Kidney epithelial cell (primary cell): ENCODE data around the gene PRR15. TPM values are rescaled to one million over a fixed set of nuclear protein-coding genes. Genes with fewer than 3 reads are reported as not detected.

Source experiments
- DNase-seq: peaks from one replicate; pipeline ENCODE4 v3.0.0-alpha.2; 2010; ENCODE audit warnings: low read depth
- H3K27me3 ChIP-seq: 2 replicates; pipeline ENCODE4 v1.6.0; 2011; ENCODE audit warnings: low read length; ENCODE audit not compliant: control insufficient read depth, insufficient read depth
- H3K36me3 ChIP-seq: 2 replicates; pipeline ENCODE4 v1.5.1; 2011; ENCODE audit warnings: low read length; ENCODE audit not compliant: control insufficient read depth, insufficient read depth
- H3K4me3 ChIP-seq: 2 replicates; pipeline ENCODE4 v1.5.1; 2011; ENCODE audit warnings: low read depth, mild to moderate bottlenecking, control low read depth, low read length
- total RNA-seq: library from RNA; depleted of rRNA; stranded (reverse); fragments of >200 nt; gene quantifications from 2 replicates; pipeline ENCODE4 v1.2.3, GENCODE V29; 2015
- TF ChIP-seq, protein P1 (sequence below): IDR thresholded peaks from 2 replicates; pipeline ENCODE4 v1.5.1; 2011; ENCODE audit warnings: mild to moderate bottlenecking, moderate library complexity, low read length, control low read depth, inconsistent platforms; ENCODE audit not compliant: insufficient read depth, poor library complexity, severe bottlenecking

The PRR15 gene
- total RNA-seq, 1 donor from 2014 or later = 21.4 TPM

DNA sequence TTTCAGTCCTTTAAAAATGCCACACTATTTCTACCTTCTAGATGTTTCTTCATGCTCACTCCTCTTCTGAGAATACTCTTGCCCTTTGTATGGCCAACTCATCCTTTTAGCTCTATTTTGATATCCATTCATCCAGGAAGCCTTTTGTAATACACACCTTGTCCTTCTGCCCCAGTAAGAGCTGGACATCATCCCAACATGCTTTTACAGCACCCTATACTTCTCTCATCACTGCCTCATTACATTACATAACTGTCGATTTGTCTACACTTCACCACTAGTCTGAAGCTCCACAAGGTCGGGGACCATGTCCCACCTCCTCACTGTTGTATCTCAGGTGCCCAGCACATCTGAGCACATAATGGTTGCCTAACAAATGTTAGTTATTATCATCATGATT is 29.2 kb downstream of the PRR15 start:
- DNase-seq = no peak
- TF ChIP-seq, protein P1, sequence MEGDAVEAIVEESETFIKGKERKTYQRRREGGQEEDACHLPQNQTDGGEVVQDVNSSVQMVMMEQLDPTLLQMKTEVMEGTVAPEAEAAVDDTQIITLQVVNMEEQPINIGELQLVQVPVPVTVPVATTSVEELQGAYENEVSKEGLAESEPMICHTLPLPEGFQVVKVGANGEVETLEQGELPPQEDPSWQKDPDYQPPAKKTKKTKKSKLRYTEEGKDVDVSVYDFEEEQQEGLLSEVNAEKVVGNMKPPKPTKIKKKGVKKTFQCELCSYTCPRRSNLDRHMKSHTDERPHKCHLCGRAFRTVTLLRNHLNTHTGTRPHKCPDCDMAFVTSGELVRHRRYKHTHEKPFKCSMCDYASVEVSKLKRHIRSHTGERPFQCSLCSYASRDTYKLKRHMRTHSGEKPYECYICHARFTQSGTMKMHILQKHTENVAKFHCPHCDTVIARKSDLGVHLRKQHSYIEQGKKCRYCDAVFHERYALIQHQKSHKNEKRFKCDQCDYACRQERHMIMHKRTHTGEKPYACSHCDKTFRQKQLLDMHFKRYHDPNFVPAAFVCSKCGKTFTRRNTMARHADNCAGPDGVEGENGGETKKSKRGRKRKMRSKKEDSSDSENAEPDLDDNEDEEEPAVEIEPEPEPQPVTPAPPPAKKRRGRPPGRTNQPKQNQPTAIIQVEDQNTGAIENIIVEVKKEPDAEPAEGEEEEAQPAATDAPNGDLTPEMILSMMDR = no peak
- Histone ChIP-seq H3K4me3 (no peak overlapping the region), H3K36me3 (no peaks in the 10 kb centered on the region), H3K27me3 (no peaks in the 10 kb centered on the region)

DNA sequence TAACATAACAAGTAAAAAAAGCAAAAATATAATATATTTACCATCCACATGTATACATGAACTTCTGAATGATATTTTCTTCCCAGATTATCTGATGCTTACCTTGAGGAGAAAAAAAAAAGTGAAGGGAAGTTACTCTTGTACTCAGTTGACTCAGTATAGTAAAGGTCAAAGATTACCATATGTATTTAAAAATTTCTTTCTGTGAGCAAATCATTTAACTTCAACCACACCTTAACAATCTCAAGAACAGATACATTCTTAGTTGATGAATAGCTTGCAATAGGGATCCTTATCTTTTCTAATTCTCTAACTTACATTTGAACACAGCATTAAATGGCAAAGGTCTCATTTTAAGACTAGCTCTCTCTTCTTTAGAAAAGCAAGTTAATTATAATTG is 29.8 kb downstream of the PRR15 start:
- Histone ChIP-seq H3K36me3 (no peaks in the 10 kb centered on the region), H3K27me3 (no peaks in the 10 kb centered on the region), H3K4me3 (no peak overlapping the region)
- DNase-seq = no peak
- TF ChIP-seq, protein P1 = no peak

DNA sequence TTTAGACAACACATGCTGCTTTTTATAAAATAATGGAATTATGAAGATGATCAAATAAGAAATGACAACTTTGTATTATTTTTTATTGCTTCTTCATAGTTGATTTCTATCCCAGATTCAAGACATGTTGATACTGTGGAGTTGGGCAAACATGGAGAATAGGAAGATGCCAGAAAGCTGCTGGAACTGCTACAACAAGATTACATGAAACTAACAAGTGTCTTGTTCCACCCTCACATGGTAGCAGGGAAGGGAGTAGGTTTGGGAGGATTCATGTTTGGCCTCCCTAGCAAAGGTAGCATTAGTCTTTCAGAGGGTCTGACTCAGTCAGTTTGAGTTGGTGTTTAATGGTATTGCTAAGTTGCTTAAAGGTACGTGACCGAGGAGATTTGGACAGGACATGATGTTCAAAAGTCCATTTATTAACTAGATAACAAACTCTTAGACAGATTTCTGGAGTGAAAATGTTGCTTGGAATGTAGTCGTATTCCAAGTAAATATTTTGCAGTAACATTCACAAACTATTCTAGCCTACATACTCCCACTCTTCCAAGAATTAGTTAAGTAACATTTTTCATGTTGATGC is 33.1 kb downstream of the PRR15 start:
- TF ChIP-seq, protein P1 = no peak
- DNase-seq = no peak
- H3K4me3 ChIP-seq = no peak overlapping the region
- H3K27me3 ChIP-seq = no peaks in the 10 kb centered on the region
- no peaks in the 10 kb centered on the region for H3K36me3 ChIP-seq

DNA sequence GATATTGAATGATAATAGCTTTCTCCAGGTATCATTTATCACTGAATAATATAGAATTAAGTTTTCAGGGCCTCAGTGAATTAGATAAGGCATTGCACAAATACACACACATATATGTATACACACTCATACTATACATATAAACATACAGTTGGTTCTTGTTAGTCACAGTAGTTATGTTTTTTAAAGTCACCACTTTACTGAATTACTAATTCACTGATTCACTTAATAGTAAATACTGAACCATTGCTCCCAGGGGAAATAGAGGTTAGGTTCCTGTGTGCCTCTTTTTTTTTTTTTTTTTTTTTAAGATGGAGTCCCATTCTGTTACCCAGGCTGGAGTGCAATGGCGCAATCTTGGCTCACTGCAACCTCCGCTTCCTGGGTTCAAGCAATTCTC is 33.6 kb downstream of the PRR15 start:
- Histone ChIP-seq H3K27me3 (no peaks in the 10 kb centered on the region), H3K4me3 (no peak overlapping the region), H3K36me3 (no peaks in the 10 kb centered on the region)
- TF ChIP-seq, protein P1 = no peak
- no peak for DNase-seq

DNA sequence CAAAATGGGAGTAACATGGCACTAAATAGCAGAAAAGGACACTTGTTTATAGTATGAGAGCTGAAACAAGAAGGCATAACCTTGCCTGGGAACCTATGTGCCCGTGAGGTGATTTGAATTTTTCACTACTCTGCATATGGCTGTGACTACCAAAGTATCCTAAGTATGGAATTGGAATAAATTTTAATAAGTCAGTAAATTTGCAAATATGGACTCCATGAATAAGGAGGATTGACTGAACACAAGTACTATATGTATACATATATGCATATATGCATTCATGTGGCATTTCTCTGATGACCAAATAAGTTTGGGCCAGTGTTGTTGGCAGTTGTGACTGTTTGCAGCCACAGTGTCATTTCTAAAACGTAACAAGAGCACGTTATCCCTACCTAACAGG is 34.5 kb downstream of the PRR15 start:
- Histone ChIP-seq H3K27me3 (no peaks in the 10 kb centered on the region), H3K4me3 (no peak overlapping the region), H3K36me3 (no peaks in the 10 kb centered on the region)
- TF ChIP-seq, protein P1 = no peak
- DNase-seq = no peak

DNA sequence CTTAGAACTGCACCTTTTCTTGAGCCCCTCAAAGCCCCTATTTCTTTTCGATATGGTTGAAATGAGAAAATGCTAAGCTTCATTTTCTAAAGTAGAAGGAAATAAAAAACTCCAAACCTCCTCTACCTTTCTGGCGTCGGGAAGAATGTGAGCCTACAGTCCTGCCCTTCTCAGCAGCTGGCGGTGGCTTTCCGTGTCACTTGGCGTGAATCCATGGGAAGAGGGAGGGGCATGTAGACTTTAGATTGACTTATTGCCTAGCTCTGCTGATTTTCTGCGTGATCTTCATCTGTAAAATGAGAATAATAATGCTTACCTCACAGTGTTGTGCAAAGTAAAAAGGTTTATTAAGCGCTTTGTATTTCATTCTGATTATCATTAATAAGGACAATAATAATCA is 35.0 kb downstream of the PRR15 start:
- DNase-seq = no peak
- Histone ChIP-seq H3K27me3 (no peaks in the 10 kb centered on the region), H3K4me3 (no peak overlapping the region), H3K36me3 (no peaks in the 10 kb centered on the region)
- TF ChIP-seq, protein P1 = no peak
